ENCODE data around the gene CENPV.
"Not testable (repeated sequence)": the region's sequence is repeated elsewhere in the genome, so short reads cannot be mapped to it uniquely, and the experiment has no call there.

The CENPV gene

GRCh38 chr17:16353317-16354174 lies at the start of gene CENPV:
Gene CENPV (minus strand): TSS chr17:16353469. CDS start chr17:16353436, 33 bp downstream.
- DNase-seq, result peak; percentile 75

GRCh38 chr17:16398270-16399267 lies 45.3 kb upstream of the CENPV start:
- DNase-seq, result no peak

GRCh38 chr17:16396693-16397092 lies 43.4 kb upstream of the CENPV start:
- DNase-seq, result not testable (repeated sequence)

- not testable (repeated sequence) for DNase-seq
These were observed 42.6 kb upstream of the CENPV start for GRCh38 chr17:16395887-16396286.

GRCh38 chr17:16392491-16392890 lies 39.2 kb upstream of the CENPV start:
- DNase-seq, result not testable (repeated sequence)

GRCh38 chr17:16391451-16391850 lies 38.2 kb upstream of the CENPV start:
- DNase-seq, result no peak

- DNase-seq, result not testable (repeated sequence)
These were observed 32.8 kb upstream of the CENPV start for GRCh38 chr17:16386126-16386507.

- no peak for DNase-seq
These were observed 31.3 kb upstream of the CENPV start for GRCh38 chr17:16384557-16384956.

GRCh38 chr17:16383772-16384287 lies 30.6 kb upstream of the CENPV start:
- DNase-seq, result peak; percentile 4

- peak; percentile 21 for DNase-seq
These were observed 29.9 kb upstream of the CENPV start for GRCh38 chr17:16383216-16383615.

- DNase-seq, result no peak
These were observed 28.2 kb upstream of the CENPV start for GRCh38 chr17:16381496-16381820.

- DNase-seq, result peak; percentile 98
These were observed 27.6 kb upstream of the CENPV start, which contains the start of gene UBB for GRCh38 chr17:16380640-16381495. Gene UBB (plus strand): TSS chr17:16381091. CDS start chr17:16381908, 817 bp downstream.

GRCh38 chr17:16379654-16380053 lies 26.4 kb upstream of the CENPV start:
- DNase-seq, result no peak

- no peak for DNase-seq
These were observed 25.5 kb upstream of the CENPV start for GRCh38 chr17:16378636-16379282.

GRCh38 chr17:16377941-16378341 lies 24.7 kb upstream of the CENPV start:
- no peak for DNase-seq

- no peak for DNase-seq
These were observed 21.1 kb upstream of the CENPV start for GRCh38 chr17:16374146-16374938.

- DNase-seq, result no peak
These were observed 18.5 kb upstream of the CENPV start for GRCh38 chr17:16371742-16372141.

GRCh38 chr17:16364625-16365024 lies 11.4 kb upstream of the CENPV start:
- DNase-seq, result no peak

GRCh38 chr17:16363749-16364536 lies 10.7 kb upstream of the CENPV start:
- DNase-seq, result peak; percentile 79

- DNase-seq, result no peak
These were observed 8.6 kb upstream of the CENPV start for GRCh38 chr17:16361874-16362273.

All from CD4-positive, alpha-beta T cell treated with Interleukin-12 subunit alpha and Interleukin-12 subunit beta, for 1 hour (primary cell).